GM10847 (cell line): ENCODE results near the gene MCEE.

Experiments used
- POLR2A ChIP-seq: IDR thresholded peaks from 2 replicates; pipeline ENCODE4 v1.6.1; 2011; ENCODE audit not compliant: insufficient read length; ENCODE audit errors: extremely low read depth

MCEE gene

DNA sequence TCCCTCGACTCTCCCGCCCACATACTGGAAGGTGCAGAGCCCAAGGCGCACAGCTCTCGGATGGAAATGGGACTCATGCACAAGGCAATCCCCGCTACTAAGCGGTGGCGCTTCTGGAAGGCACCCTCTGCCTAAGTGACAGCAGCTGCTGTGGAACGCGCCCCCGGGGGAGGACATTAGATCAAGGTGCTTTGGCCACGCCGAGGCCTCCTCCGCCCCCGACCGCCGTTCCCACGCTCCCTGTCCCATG is 202 bp downstream of the MCEE start:
- no peak for TF ChIP-seq POLR2A

DNA sequence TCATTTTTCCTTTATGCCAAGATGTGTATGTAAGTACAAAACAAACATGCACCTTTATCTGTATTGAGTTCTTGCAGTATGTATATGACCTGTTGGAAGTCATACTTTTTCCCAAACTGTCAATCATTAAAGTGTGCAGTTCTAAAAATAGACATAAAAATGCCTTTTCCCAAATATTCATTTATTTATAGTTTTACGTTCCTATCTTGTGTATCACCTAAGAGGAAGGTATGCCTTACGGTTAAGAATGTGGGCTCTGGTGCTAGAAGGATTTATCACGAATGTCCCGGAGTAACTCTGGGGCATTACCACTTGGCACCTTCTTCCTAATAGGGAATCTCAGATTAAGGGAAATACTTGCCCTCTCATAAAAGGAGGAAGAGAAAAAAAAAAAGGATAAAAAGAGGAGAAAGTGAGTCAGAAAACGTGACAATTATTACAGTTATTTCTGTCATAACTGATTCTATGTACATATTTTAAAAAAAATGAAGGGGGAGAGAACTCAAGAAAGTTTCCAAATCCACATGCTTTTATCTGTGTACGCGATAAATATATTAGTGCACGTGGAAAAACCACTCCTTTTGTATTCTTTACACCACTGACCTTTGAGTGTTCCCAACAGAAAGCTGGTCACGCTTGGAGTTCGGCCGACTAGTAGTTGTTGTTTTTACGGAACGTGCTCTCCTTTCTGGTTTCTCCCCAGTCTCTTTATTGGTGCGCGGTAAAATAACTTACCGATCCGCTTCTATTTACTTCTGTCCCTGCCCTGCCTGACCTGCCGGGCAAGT is 721 bp downstream of the MCEE start:
- no peak for TF ChIP-seq POLR2A

DNA sequence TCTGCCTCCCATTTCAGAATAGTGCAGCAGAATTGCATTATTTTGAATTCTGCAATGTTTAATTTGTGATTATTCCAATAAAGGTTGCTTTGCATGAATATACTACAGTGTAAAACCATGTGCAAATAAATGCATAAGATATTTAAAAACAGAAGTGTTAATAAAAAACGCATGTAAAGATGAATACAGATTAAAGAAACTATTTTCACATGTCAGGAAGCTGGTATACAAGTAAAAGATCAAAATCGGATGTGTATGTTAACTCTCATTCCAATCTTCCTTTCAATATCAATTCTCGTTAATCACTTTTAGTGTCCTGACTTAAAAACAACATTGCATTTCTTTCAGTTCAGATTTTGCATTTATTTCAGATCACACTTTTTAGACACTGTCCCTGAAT is 3.1 kb downstream of the MCEE start:
- TF ChIP-seq POLR2A = no peak

GRCh38 chr2:71125506-71126294 is 4.3 kb downstream of the MCEE start:
- no peak for TF ChIP-seq POLR2A

GRCh38 chr2:71122387-71123298 is 7.4 kb downstream of the MCEE start:
- TF ChIP-seq POLR2A = no peak

DNA sequence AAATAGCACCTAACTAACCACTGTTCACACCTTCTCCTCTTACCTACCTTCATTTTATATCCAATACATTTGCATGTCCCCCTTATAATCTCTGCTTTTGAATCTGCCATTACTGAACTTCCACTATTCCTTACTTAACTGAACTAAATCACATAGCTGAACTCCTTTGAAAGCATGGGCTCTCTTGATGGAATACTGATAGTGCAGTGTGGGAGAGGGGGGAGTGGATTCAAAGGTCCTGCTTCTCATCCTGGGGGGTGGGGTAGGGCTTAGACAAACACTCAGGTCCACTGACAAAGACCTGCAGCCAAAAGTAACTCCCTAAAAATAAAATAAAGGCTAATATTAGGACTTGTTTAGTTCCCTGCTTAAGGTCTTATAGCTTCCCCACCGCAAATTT is 8.6 kb downstream of the MCEE start:
- no peak for TF ChIP-seq POLR2A

- TF ChIP-seq POLR2A = no peak
These were observed 9.8 kb downstream of the MCEE start for GRCh38 chr2:71120195-71120594.

GRCh38 chr2:71117063-71117462 is 13.0 kb downstream of the MCEE start:
- TF ChIP-seq POLR2A = no peak

- no peak for TF ChIP-seq POLR2A
These were observed 16.2 kb downstream of the MCEE start for GRCh38 chr2:71113843-71114242.

DNA sequence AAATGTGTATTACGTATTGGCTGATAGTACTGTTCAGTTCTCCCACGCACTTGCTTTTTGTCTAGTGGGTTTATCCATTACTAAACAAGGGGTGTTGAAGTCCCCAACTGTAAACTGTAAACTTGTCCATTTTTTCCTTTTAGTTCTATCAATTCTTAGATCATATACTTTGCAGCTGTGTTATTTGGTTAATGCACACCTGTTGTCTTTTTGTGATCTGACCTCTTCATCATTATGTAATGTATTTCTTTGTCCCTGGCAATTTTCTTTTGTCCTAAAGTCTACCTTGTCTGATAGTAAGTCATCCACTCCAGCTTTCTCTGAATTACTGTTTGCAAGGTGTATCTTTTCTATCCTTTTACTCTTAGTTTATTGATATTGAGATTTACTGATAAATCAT is 21.9 kb downstream of the MCEE start:
- TF ChIP-seq POLR2A = no peak

DNA sequence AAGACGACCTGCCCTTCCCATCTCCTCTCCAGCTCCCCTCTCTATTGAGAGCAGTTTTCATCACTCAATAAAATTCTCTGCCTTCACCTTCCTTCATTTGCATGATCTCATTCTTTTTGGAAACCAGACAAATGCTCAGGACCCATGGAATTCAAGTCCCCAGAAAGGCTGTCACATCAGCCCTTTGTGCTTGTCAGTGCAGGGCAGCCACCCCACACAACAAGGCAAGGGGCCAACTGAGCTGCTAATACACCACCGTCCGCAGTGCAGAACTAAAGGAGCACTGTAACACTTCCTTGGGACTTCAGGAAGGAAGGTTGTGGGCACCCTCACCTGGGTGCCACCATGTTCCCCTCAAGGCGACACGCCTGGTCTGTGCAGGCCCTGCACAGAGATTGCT is 26.2 kb downstream of the MCEE start:
- TF ChIP-seq POLR2A = no peak

GRCh38 chr2:71102981-71103681 is 26.9 kb downstream of the MCEE start:
- TF ChIP-seq POLR2A = no peak

- TF ChIP-seq POLR2A = no peak
These were observed 28.4 kb downstream of the MCEE start for GRCh38 chr2:71101656-71102055.

GRCh38 chr2:71100195-71100964 is 29.6 kb downstream of the MCEE start:
- TF ChIP-seq POLR2A = no peak
